GM21737 (cell line): ENCODE measurements around the gene ATXN1L.
"Not testable (repeated sequence)": the region's sequence is repeated elsewhere in the genome, so short reads cannot be mapped to it uniquely, and the experiment has no call there.

Experiments
- ATAC-seq: cut with Tn5 transposase; IDR thresholded peaks from one replicate; pipeline ENCODE4 v1.9.1; 2021; ENCODE audit warnings: mild to moderate bottlenecking, moderate library complexity; ENCODE audit not compliant: unreplicated experiment

ATXN1L gene

GRCh38 chr16:71851746-71852145 lies 6.0 kb downstream of the ATXN1L start:
- no peak for ATAC-seq

GRCh38 chr16:71852158-71852557 lies 6.4 kb downstream of the ATXN1L start:
- no peak for ATAC-seq

GRCh38 chr16:71852561-71852960 lies 6.8 kb downstream of the ATXN1L start:
- no peak for ATAC-seq

GRCh38 chr16:71853413-71853812 lies 7.6 kb downstream of the ATXN1L start:
- peak; percentile 48 for ATAC-seq

- ATAC-seq, result no peak
These were observed 8.7 kb downstream of the ATXN1L start for GRCh38 chr16:71854369-71854948.

- ATAC-seq, result no peak
These were observed 10.3 kb downstream of the ATXN1L start for GRCh38 chr16:71855937-71856662.

GRCh38 chr16:71859762-71860521 lies 14.2 kb downstream of the ATXN1L start:
- ATAC-seq, result no peak

- no peak for ATAC-seq
These were observed 18.2 kb downstream of the ATXN1L start for GRCh38 chr16:71863995-71864394.

GRCh38 chr16:71865173-71865863 lies 19.5 kb downstream of the ATXN1L start:
- ATAC-seq, result no peak

GRCh38 chr16:71867175-71867574 lies 21.4 kb downstream of the ATXN1L start:
- ATAC-seq, result not testable (repeated sequence)

GRCh38 chr16:71867939-71868338 lies 22.2 kb downstream of the ATXN1L start:
- ATAC-seq, result no peak

GRCh38 chr16:71869089-71869488 lies 23.3 kb downstream of the ATXN1L start:
- no peak for ATAC-seq

- ATAC-seq, result no peak
These were observed 25.0 kb downstream of the ATXN1L start for GRCh38 chr16:71870818-71871217.

- no peak for ATAC-seq
These were observed 27.4 kb downstream of the ATXN1L start for GRCh38 chr16:71873199-71873598.

- ATAC-seq, result no peak
These were observed 33.1 kb downstream of the ATXN1L start for GRCh38 chr16:71878911-71879310.

- ATAC-seq, result no peak
These were observed 34.4 kb downstream of the ATXN1L start for GRCh38 chr16:71880176-71880575.

GRCh38 chr16:71882505-71883167 lies 36.9 kb downstream of the ATXN1L start:
- peak; percentile 44 for ATAC-seq

GRCh38 chr16:71883168-71883848 lies 37.5 kb downstream of the ATXN1L start:
- peak; percentile 47 for ATAC-seq

GRCh38 chr16:71883849-71884638 lies 38.3 kb downstream of the ATXN1L start, which contains the start of gene ZNF821:
TSS of gene ZNF821 (minus strand) at chr16:71884182. CDS start at chr16:71879946, 4,236 bp downstream.
- ATAC-seq, result peak; percentile 47
